ENCODE results near the gene CLEC18A.

CLEC18A gene

GRCh38 chr16:69951017-69951671, at the start of gene CLEC18A:
TSS of gene CLEC18A (plus strand) at chr16:69951334. CDS start at chr16:69951367, 33 bp downstream.
- ATAC-seq: peak; percentile 84

- ATAC-seq: no peak
- TF ChIP-seq ZNF8 (CRISPR knock-in tag; IDR thresholded peaks at IDR 0.05) (no peak), ZFP30 (CRISPR knock-in tag; IDR thresholded peaks at IDR 0.05) (no peak), ZC3H10 (CRISPR knock-in tag; IDR thresholded peaks at IDR 0.05) (no peak), CREB5 (CRISPR knock-in tag; IDR thresholded peaks at IDR 0.05; ENCODE audit: low read depth) (no peak), ESRRG (CRISPR knock-in tag; IDR thresholded peaks at IDR 0.05) (no peak), ZNF70 (CRISPR knock-in tag; IDR thresholded peaks at IDR 0.05) (no peak), TSHZ2 (CRISPR knock-in tag; IDR thresholded peaks at IDR 0.05) (no peak), ZFP3 (CRISPR knock-in tag; IDR thresholded peaks at IDR 0.05) (no peak), TOX (CRISPR knock-in tag; IDR thresholded peaks at IDR 0.05; ENCODE audit: borderline replicate concordance) (no peak), PATZ1 (CRISPR knock-in tag; IDR thresholded peaks at IDR 0.05; ENCODE audit: borderline replicate concordance) (no peak), RARB (CRISPR knock-in tag; IDR thresholded peaks at IDR 0.05) (no peak), ZNF565 (CRISPR knock-in tag; conservative IDR thresholded peaks at IDR 0.05; ENCODE audit: low read depth) (no peak), PPARA (CRISPR knock-in tag; IDR thresholded peaks at IDR 0.05; ENCODE audit: borderline replicate concordance) (no peak), POU6F1 (CRISPR knock-in tag; IDR thresholded peaks at IDR 0.05; ENCODE audit: borderline replicate concordance, low read depth) (no peak), SNAI2 (CRISPR knock-in tag; IDR thresholded peaks at IDR 0.05) (no peak), TCF4 (CRISPR knock-in tag; IDR thresholded peaks at IDR 0.05; ENCODE audit: borderline replicate concordance) (no peak), CSRNP3 (CRISPR knock-in tag; IDR thresholded peaks at IDR 0.05) (no peak), OSR1 (CRISPR knock-in tag; IDR thresholded peaks at IDR 0.05) (no peak), ARNTL (CRISPR knock-in tag; IDR thresholded peaks at IDR 0.05; ENCODE audit: borderline replicate concordance, low read depth) (no peak)
Measured at GRCh38 chr16:69903865-69904415, 47.2 kb upstream of the CLEC18A start.

GRCh38 chr16:69904495-69905170, 46.5 kb upstream of the CLEC18A start:
- no peak for ATAC-seq
- no peak for TF ChIP-seq BACH2 (CRISPR knock-in tag; IDR thresholded peaks at IDR 0.05; ENCODE audit: borderline replicate concordance)
- no peak for TF ChIP-seq GLIS3 (CRISPR knock-in tag; IDR thresholded peaks at IDR 0.05)
- no peak for TF ChIP-seq CSDC2 (CRISPR knock-in tag; IDR thresholded peaks at IDR 0.05)
- no peak for TF ChIP-seq POU6F1 (CRISPR knock-in tag; IDR thresholded peaks at IDR 0.05; ENCODE audit: borderline replicate concordance, low read depth)
- no peak for TF ChIP-seq ISL1 (CRISPR knock-in tag; IDR thresholded peaks at IDR 0.05)
- no peak for TF ChIP-seq ESRRG (CRISPR knock-in tag; IDR thresholded peaks at IDR 0.05)
- no peak for TF ChIP-seq ZC3H10 (CRISPR knock-in tag; IDR thresholded peaks at IDR 0.05)
